B cell (primary cell): ENCODE data around the gene MAP3K14.

ENCODE experiments used
- EZH2 ChIP-seq: IDR thresholded peaks from 2 replicates; pipeline ENCODE4 v1.6.1; 2012; ENCODE audit warnings: borderline replicate concordance, low read depth, mild to moderate bottlenecking, moderate library complexity, low read length; ENCODE audit not compliant: insufficient read depth, poor library complexity, severe bottlenecking
- TF ChIP-seq, protein P1 (sequence below): fragments of 200-600 bp; IDR thresholded peaks from one replicate; pipeline ENCODE4 v1.8.0; 2022; ENCODE audit warnings: antibody characterized with exemption, mild to moderate bottlenecking

GRCh38 chr17:45357364-45357997 is 40.7 kb upstream of the MAP3K14 start:
- TF ChIP-seq, protein P1, sequence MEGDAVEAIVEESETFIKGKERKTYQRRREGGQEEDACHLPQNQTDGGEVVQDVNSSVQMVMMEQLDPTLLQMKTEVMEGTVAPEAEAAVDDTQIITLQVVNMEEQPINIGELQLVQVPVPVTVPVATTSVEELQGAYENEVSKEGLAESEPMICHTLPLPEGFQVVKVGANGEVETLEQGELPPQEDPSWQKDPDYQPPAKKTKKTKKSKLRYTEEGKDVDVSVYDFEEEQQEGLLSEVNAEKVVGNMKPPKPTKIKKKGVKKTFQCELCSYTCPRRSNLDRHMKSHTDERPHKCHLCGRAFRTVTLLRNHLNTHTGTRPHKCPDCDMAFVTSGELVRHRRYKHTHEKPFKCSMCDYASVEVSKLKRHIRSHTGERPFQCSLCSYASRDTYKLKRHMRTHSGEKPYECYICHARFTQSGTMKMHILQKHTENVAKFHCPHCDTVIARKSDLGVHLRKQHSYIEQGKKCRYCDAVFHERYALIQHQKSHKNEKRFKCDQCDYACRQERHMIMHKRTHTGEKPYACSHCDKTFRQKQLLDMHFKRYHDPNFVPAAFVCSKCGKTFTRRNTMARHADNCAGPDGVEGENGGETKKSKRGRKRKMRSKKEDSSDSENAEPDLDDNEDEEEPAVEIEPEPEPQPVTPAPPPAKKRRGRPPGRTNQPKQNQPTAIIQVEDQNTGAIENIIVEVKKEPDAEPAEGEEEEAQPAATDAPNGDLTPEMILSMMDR: no peak
- TF ChIP-seq EZH2: no peak
